ENCODE data around the gene RBFA. TPM values are rescaled to one million over a fixed set of nuclear protein-coding genes. Genes with fewer than 3 reads are reported as not detected.

RBFA gene
- total RNA-seq, 2 donors from 2014 or later: 21.7 to 37.5 TPM

- TF ChIP-seq CTCF (IDR thresholded peaks at IDR 0.05): no peak
- ATAC-seq (ENCODE audit: insufficient number of reproducible peaks, low FRiP score, low read depth) (no peak), DNase-seq (ENCODE audit: low spot score) (no peak)
- H3K27ac ChIP-seq: no peak overlapping the region
- no peak overlapping the region for H3K4me3 ChIP-seq
- no peaks in the 10 kb centered on the region for H3K4me1 ChIP-seq (ENCODE audit: control insufficient read depth in 1 of 2, low read depth in 2 of 2)
- peaks cover 33% of the 10 kb centered on the region for H3K36me3 ChIP-seq
- no peaks in the 10 kb centered on the region for H3K27me3 ChIP-seq (replicated peaks; ENCODE audit: insufficient read depth)
- no peaks in the 10 kb centered on the region for H3K9me3 ChIP-seq
These were observed 12.2 kb downstream of the RBFA start for GRCh38 chr18:80046431-80046830.

- H3K36me3 ChIP-seq: peaks cover 33% of the 10 kb centered on the region
These were observed 12.8 kb downstream of the RBFA start for GRCh38 chr18:80046961-80047541.

GRCh38 chr18:80050797-80051196 lies 16.6 kb downstream of the RBFA start:
- no peak for TF ChIP-seq CTCF (IDR thresholded peaks at IDR 0.05)
- Histone ChIP-seq H3K36me3 (peaks cover 21% of the 10 kb centered on the region), H3K27me3 (replicated peaks; ENCODE audit: insufficient read depth) (no peaks in the 10 kb centered on the region), H3K4me3 (no peak overlapping the region), H3K9me3 (peaks cover 21% of the 10 kb centered on the region), H3K27ac (no peak overlapping the region), H3K4me1 (ENCODE audit: control insufficient read depth in 1 of 2, low read depth in 2 of 2) (no peaks in the 10 kb centered on the region)
- no peak for DNase-seq (ENCODE audit: low spot score)
- no peak for ATAC-seq (ENCODE audit: insufficient number of reproducible peaks, low FRiP score, low read depth)

More at GRCh38 chr18:80046961-80047541, 12.8 kb downstream of the RBFA start:
- Histone ChIP-seq H3K4me3 (no peak overlapping the region), H3K27ac (no peak overlapping the region), H3K27me3 (replicated peaks; ENCODE audit: insufficient read depth) (no peaks in the 10 kb centered on the region), H3K4me1 (ENCODE audit: control insufficient read depth in 1 of 2, low read depth in 2 of 2) (no peaks in the 10 kb centered on the region), H3K9me3 (peaks cover 4% of the 10 kb centered on the region)
- no peak for TF ChIP-seq CTCF (IDR thresholded peaks at IDR 0.05)
- DNase-seq (ENCODE audit: low spot score): no peak
- ATAC-seq (ENCODE audit: insufficient number of reproducible peaks, low FRiP score, low read depth): no peak

- no peaks in the 10 kb centered on the region for H3K27me3 ChIP-seq (replicated peaks; ENCODE audit: insufficient read depth)
- no peak for ATAC-seq (ENCODE audit: insufficient number of reproducible peaks, low FRiP score, low read depth)
- DNase-seq (ENCODE audit: low spot score): no peak
- H3K4me3 ChIP-seq: no peak overlapping the region
- no peak for TF ChIP-seq CTCF (IDR thresholded peaks at IDR 0.05)
- H3K36me3 ChIP-seq: peaks cover under 1% of the 10 kb centered on the region
- no peak overlapping the region for H3K27ac ChIP-seq
- peaks cover 29% of the 10 kb centered on the region for H3K9me3 ChIP-seq
- H3K4me1 ChIP-seq (ENCODE audit: control insufficient read depth in 1 of 2, low read depth in 2 of 2): peaks cover 0 to 12% of the 10 kb centered on the region in 2 donors
These were observed 21.9 kb downstream of the RBFA start for GRCh38 chr18:80056095-80056494.

GRCh38 chr18:80059945-80060344 lies 25.7 kb downstream of the RBFA start:
- no peaks in the 10 kb centered on the region for H3K27me3 ChIP-seq (replicated peaks; ENCODE audit: insufficient read depth)
- no peak for TF ChIP-seq CTCF (IDR thresholded peaks at IDR 0.05)
- peaks cover 0 to 12% of the 10 kb centered on the region in 2 donors for H3K4me1 ChIP-seq (ENCODE audit: control insufficient read depth in 1 of 2, low read depth in 2 of 2)
- no peaks in the 10 kb centered on the region for H3K36me3 ChIP-seq
- peaks cover 13% of the 10 kb centered on the region for H3K9me3 ChIP-seq
- no peak for ATAC-seq (ENCODE audit: insufficient number of reproducible peaks, low FRiP score, low read depth)
- H3K27ac ChIP-seq: peak overlapping the region in 1 of 2 donors; percentile 38
- no peak for DNase-seq (ENCODE audit: low spot score)
- H3K4me3 ChIP-seq: no peak overlapping the region
